GM21526 (cell line): ENCODE results near the gene C1RL.

Experiments
- ATAC-seq: cut with Tn5 transposase; IDR thresholded peaks from one replicate; pipeline ENCODE4 v1.9.1; 2021; ENCODE audit warnings: moderate library complexity; ENCODE audit not compliant: unreplicated experiment, low FRiP score

The C1RL gene

DNA sequence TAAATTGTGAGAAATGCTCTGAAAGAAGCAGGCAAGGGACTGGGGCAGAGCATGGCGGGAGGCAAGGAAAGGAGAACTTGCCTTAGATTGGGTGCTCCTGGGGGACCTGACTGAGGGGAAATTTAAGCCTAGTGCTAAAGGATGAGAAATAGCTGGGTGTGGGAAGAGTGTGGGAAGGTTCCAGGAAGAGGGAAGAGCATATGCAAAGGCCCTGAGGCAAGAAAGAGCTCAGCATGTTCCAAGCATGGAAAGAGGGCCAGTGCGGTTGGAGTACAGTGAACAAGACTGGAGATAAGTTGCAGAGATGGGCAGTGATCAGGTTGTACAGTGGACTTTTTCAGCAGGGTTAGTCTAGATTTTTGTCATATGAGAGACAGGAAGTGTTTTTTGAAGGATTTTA, 30.2 kb upstream of the C1RL start:
- ATAC-seq: no peak

GRCh38 chr12:7137908-7138307, 28.9 kb upstream of the C1RL start:
- no peak for ATAC-seq

DNA sequence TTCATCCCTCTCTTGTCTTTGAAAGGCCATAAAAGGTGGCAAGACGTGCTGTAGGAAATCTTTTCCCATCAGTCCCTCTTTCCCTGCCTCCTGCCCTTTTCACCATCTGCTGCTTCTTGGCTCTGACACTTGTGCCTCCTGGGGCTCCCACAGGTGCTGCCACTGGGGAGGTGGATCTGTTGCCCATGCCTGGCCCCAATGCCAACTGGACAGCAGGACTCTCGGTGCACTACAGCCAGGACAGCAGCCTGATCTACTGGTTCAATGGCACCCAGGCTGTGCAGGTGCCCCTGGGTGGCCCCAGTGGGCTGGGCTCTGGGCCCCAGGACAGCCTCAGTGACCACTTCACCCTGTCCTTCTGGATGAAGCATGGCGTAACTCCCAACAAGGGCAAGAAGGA, 27.7 kb upstream of the C1RL start:
- no peak for ATAC-seq

- no peak for ATAC-seq
These were observed 27.1 kb upstream of the C1RL start for GRCh38 chr12:7136071-7136470.

DNA sequence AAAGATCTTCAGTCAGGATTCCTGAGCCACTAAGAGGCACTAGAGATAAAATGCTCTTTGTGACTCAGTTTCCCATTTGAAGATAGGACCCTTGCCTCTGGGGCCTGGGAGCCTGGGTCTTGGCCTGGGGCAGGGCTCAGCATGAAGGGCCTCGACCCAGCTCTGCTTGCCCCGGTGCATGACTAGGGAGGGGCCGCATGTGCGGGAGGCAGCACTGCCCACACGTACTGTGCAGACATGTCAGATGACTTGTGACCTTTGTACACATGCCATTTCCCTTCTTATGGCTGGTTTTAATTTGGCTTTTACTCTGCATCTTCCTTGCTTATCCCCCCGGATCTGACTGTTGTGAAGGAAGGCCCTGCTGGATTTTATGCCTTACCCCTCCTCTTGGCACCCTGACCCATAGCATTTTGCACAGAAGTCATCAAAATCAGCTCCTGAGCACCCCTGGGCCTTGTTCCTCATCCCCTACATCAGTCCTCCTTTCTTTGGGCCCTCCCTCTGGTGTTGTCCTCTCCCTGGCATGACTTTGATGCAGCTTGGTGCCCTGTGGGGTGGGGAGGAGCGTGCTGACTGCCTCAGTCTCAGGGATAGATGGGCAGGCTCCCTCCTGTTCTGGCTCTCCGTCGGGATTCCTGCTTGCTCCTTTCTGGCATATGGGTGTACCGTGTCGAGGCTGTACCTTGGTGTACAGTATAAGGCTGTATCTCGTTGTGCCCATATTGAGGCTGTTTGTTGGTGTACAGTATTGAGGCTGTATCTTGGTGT, 25.6 kb upstream of the C1RL start:
- no peak for ATAC-seq

DNA sequence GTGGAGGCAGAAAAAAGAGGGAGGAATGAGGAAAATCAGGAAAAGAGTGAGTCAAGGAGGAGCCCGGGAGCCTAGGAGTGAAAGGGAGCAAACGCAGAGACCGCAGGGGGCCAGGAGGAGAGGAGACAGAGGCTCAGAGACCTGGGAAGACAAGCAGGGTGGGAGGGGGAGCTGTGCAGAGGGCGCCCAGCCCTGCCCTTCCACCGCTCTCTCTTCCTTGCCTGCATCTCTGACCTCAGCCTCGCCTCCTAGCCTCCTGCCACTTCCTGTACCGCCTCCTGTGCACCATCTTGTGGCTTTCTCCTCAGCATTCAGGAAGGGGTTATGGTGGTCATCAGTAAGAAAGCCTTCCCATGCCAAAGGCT, 22.5 kb upstream of the C1RL start:
- no peak for ATAC-seq

DNA sequence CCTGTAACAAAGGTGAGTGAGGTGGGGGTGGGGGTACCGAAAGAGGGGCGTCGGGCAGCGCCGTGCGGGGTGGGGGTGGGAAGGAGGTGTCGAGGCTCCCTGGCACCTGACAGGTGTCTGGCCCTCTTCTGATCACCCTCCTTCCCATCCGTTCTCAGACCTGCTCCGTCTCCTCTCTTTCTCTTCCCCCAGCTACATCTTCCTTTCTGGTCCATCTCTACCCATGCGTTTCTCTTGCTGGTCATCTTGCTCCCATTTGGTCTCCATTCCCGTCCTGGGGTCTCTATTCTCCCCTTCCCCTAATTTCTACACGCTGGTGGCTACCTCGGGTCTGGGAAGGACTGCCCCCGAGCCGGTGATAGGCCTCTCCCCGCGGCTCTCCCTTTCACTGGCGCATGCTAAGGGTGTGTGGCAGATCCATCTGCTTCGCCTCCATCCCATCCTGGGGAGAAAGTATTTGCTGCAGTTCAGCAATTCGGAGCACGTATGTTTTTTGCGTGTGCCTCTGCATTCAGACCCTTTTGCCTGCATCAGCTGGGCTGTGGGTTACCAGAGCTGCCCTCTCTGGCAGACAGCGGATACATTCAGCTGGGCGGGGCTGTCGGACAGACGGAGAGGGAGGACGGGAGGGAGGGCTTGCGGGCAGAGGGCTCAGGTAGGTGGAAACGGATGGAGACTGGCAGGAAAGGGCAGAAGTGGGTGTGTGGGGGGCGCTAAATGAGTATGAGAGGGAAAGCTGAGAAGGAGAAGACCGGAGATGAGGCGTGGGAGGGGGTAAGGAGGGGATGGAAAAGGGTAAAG, 21.9 kb upstream of the C1RL start:
- ATAC-seq: no peak

DNA sequence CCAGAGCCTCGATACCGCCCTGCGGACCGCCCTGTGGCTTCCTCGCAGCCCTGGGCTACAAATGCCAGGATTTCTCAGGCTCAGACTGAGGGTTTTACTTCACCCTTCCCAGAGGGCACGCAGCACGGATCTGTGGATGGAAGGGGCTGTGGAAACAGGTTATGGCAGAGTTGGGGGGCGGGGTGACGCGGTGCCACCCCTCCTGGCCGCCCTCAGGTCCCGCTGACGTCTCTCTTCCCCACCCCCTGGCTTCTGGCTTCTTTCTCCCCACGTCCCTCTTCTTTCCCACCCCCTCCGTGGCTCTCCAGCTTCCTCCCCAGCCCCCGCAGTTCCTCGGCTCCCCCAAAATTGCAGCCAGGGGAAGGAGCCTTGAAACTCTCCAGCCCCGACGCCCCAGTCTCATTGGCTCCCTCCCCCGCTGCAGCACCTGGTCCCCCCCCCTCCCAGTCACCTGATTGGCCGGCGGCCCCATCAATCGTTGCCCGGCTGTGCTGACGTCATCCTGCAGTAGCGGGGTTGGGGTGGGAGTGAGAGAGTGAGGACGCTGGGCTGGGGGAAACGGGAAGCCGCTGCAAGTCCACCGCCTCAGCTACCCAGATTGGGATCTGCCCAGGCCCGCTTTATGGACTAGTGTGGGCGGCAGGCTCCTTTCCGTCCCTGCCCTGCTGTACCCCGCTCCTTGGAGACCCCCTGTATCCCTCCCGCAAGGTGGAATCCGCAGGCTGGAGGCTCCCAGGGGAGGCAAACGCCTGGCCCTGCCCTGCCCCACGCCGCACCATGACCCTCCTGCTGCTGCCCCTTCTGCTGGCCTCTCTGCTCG, 21.1 kb upstream of the C1RL start, which contains the start of gene CLSTN3:
Gene CLSTN3 (plus strand): TSS at position 500 of the 820 bp plus-strand sequence. CDS start 278 bp downstream, at position 778.
- ATAC-seq: peak; percentile 67

GRCh38 chr12:7129287-7129871, 20.4 kb upstream of the C1RL start:
- peak; percentile 8 for ATAC-seq

DNA sequence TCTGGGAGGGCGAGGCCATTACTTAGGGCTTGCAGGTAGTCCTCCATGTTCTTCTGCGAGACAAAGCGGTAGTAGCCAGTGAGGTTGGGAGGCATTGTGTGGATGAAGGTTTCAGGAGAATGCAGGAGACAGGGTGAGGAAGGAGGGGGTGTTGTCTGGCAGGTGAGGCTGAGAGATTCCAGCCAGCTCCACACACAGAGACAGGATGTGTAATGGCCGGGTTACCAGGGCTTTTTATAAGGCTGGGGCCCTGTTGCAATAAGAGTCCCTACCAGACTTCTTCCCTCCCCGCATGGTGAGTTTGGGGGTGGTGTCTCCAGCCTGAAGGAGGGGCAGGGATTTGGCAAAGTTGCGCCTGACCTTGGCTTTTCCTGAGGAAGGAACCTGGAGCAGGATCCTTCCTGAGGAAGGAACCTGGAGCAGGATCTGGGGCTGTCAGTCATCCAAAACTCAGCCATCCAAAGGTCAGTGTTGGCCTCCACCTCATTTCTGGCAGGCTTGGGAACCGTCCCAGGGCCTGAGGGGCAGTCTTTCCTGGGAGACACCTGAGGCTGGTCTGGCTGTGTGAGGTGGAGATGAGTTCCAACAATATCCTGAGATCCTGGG, 19.8 kb upstream of the C1RL start, which contains the start of gene RBP5:
Gene RBP5 (minus strand): TSS at position 209 of the 606 bp plus-strand sequence. CDS start 114 bp downstream, at position 95.
- no peak for ATAC-seq

- ATAC-seq: no peak
These were observed 19.1 kb upstream of the C1RL start for GRCh38 chr12:7127916-7128626.

GRCh38 chr12:7125632-7126227, 16.7 kb upstream of the C1RL start:
- ATAC-seq: no peak

DNA sequence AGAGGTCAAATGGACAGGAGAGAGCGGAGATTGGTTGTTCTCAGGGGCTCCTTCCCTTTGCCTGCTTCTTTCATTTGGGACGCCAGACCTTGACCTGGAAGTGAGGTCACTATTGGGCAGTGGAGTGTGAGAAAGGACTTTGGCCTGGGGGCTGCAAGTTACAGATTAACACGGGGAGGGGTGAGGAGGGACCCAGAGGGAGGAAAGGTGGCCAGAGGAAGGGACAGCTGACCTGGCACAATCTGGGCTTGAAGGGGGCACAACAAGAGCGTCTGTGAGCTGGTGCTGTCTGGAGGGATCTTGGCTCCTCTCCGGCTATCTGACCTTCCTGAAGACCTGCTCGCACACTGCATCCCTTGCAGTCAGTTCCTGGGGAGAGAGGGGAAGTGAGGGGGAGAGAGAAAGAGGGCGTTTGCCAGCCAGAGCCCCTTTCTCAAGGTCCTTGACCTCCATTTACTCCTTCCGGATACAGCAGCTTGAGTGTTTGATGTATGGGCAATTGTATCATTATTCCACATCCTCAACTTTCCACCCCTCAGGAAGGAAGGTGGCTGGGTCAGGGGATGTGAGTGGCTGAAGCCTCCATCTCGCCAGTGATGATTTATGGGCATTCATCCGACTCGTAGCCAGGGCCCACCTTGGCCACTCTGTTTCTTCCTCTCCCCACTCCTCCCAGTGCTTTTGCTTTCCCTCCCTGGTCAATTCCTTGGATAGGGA, 14.9 kb upstream of the C1RL start:
- ATAC-seq: no peak

GRCh38 chr12:7122811-7123769, 14.1 kb upstream of the C1RL start:
- no peak for ATAC-seq

DNA sequence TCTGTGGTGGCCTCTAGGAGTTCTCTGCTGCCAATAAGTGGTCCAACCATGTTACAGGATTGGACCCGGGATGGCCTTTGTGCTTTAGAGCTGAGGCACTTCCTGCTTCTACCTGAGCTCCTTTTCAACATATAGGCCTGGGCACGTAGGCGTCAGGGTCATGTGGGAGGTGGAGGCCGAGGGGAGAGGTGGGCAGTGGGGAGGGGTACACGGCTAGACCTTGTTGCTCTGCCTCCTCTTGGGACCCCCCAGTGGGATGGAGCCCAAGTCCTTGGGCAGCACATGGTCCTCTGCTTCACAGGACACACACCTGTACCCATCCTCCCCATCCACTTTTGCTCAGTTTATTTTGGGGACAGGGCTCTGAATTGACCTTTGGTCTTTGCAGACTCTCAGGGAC, 12.3 kb upstream of the C1RL start:
- no peak for ATAC-seq

GRCh38 chr12:7120166-7120565, 11.2 kb upstream of the C1RL start:
- no peak for ATAC-seq

- ATAC-seq: no peak
These were observed 9.9 kb upstream of the C1RL start for GRCh38 chr12:7118881-7119280.
